ENCODE data around the gene LPP.

Gene LPP

GRCh38 chr3:188139466-188139865 is 14.5 kb upstream of the LPP start:
- DNase-seq = no peak

- DNase-seq = no peak
Measured at GRCh38 chr3:188146219-188146618, 7.7 kb upstream of the LPP start.

GRCh38 chr3:188147782-188148181 is 6.2 kb upstream of the LPP start:
- DNase-seq = no peak

GRCh38 chr3:188148318-188148717 is 5.6 kb upstream of the LPP start:
- no peak for DNase-seq

- DNase-seq = no peak
Measured at GRCh38 chr3:188149587-188149986, 4.4 kb upstream of the LPP start.

GRCh38 chr3:188150982-188151381 is 3.0 kb upstream of the LPP start:
- DNase-seq = no peak

GRCh38 chr3:188151438-188151837 is 2.5 kb upstream of the LPP start:
- DNase-seq = no peak

GRCh38 chr3:188152660-188153436 is 1.1 kb upstream of the LPP start:
- no peak for DNase-seq

- DNase-seq = peak in 1 of 4 experiments; percentile 37
Measured at GRCh38 chr3:188153437-188154013, 432 bp upstream of the LPP start.

GRCh38 chr3:188154809-188155574 is 1.0 kb downstream of the LPP start:
- no peak for DNase-seq

- DNase-seq = no peak
Measured at GRCh38 chr3:188156056-188156455, 2.1 kb downstream of the LPP start.

GRCh38 chr3:188157407-188157806 is 3.5 kb downstream of the LPP start:
- DNase-seq = no peak

- no peak for DNase-seq
Measured at GRCh38 chr3:188157971-188158370, 4.0 kb downstream of the LPP start.

- DNase-seq = no peak
Measured at GRCh38 chr3:188158731-188159310, 4.9 kb downstream of the LPP start.

- DNase-seq = no peak
Measured at GRCh38 chr3:188160751-188161150, 6.8 kb downstream of the LPP start.

- no peak for DNase-seq
Measured at GRCh38 chr3:188164248-188164687, 10.3 kb downstream of the LPP start.

- no peak for DNase-seq
Measured at GRCh38 chr3:188165596-188165995, 11.6 kb downstream of the LPP start.

GRCh38 chr3:188166441-188166840 is 12.5 kb downstream of the LPP start:
- no peak for DNase-seq

GRCh38 chr3:188168186-188168585 is 14.2 kb downstream of the LPP start:
- no peak for DNase-seq

- DNase-seq = no peak
Measured at GRCh38 chr3:188168648-188169047, 14.7 kb downstream of the LPP start.

GRCh38 chr3:188169830-188170455 is 16.0 kb downstream of the LPP start:
- DNase-seq = no peak

- peak in 3 of 4 experiments; percentile 4 to 31 (median 14) for DNase-seq
Measured at GRCh38 chr3:188170461-188171459, 16.8 kb downstream of the LPP start.
